ENCODE results near the gene LRMDA.

DNA sequence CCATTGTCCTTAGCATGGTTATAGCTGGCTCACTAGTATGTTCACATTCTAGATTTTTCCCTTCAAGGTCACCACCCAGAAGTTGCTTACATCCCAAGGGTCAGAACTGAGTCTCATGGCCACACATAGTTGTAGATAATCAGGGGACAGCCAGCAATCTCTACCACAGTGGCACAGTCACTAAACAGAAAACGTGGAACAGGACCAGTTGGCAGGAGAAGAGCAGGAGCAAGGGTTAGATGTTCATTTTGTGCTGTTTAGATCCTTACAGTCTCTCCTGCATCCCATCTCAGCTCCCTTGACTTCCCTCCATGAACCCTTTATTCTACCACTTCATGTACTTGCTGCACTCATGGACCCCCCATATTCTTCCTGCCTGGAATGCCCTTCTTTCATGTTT, 73.9 kb downstream of the LRMDA start:
- TF ChIP-seq CTCF (conservative IDR thresholded peaks at IDR 0.05; ENCODE audit: low read length) (no peak), EZH2phosphoT487 (IDR thresholded peaks at IDR 0.05; ENCODE audit: borderline replicate concordance) (no peak)

Measured in Loucy (cell line).